Measurements from ENCODE around the gene MAP2. TPM values are rescaled to one million over a fixed set of nuclear protein-coding genes. Genes with fewer than 3 reads are reported as not detected.

Gene MAP2
- total and polyA plus RNA-seq, 10 of the 15 experiments (the other 5 are each of a cell fraction or from before 2014, with no cell fraction given): 0.01 TPM; not detected in 9

DNA sequence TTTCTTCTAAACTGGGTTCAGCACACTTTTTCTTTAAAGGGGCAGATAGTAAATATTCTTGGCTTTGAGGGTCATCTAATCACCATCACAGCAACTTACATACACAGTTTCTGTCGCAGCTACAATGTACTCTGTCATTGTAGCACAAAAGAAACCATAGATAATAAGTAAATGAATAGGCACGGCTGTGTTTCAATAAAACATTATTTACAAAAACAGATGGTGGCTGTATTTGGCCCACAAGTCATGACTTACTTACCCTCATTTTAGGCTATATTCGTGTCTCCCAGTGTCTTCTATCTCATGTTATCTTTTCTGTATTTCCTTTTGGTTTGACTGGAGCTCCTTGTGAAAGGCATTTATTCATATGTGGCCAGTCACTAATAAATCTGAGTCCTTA is 168.3 kb downstream of the MAP2 start:
- no peak overlapping the region for H3K9ac ChIP-seq (ENCODE audit: control insufficient read depth, insufficient read depth, low read length)
- no peak overlapping the region for H3K4me2 ChIP-seq (ENCODE audit: control insufficient read depth, insufficient read depth)
- H4K20me1 ChIP-seq (ENCODE audit: control insufficient read depth, insufficient read depth): no peaks in the 10 kb centered on the region
- H3K9me3 ChIP-seq (replicated peaks; ENCODE audit: control insufficient read depth, insufficient read depth, low read length): no peaks in the 10 kb centered on the region
- FAIRE-seq (no peak), DNase-seq (ENCODE audit: low read depth, low spot score) (no peak), ATAC-seq (no peak)
- no peaks in the 10 kb centered on the region for H3K27me3 ChIP-seq (replicated peaks in 1 of 2; ENCODE audit: control insufficient read depth in 2 of 2, insufficient read depth in 2 of 2, low read length in 1 of 2)
- no peak overlapping the region for H3K4me3 ChIP-seq
- no peak overlapping the region for H3K27ac ChIP-seq (ENCODE audit: control insufficient read depth, insufficient read depth)
- POLR2A ChIA-PET: no interaction called here
- no peaks in the 10 kb centered on the region for H3K36me3 ChIP-seq (ENCODE audit: control insufficient read depth in 2 of 2, insufficient read depth in 2 of 2, low read length in 1 of 2)
- H3K4me1 ChIP-seq (ENCODE audit: control insufficient read depth, insufficient read depth, low read length): no peaks in the 10 kb centered on the region
- intact Hi-C loops (cut with micrococcal nuclease; ENCODE audit: unreplicated experiment) (no loop called here), in situ Hi-C loops (cut with MboI) (no loop called here)
- H3K79me2 ChIP-seq (ENCODE audit: control insufficient read depth, insufficient read depth, low read length): no peaks in the 10 kb centered on the region
- no TSS peak for BruUV-seq (replicated peaks)
- WGBS (ENCODE audit: insufficient coverage, insufficient replicate concordance, low lambda C conversion rate, missing lambda C conversion rate): 26% methylated on average over 3 of the region's 3 CpGs
- TF ChIP-seq FOXK2 (IDR thresholded peaks at IDR 0.05): no peak
- TF ChIP-seq, protein P1, sequence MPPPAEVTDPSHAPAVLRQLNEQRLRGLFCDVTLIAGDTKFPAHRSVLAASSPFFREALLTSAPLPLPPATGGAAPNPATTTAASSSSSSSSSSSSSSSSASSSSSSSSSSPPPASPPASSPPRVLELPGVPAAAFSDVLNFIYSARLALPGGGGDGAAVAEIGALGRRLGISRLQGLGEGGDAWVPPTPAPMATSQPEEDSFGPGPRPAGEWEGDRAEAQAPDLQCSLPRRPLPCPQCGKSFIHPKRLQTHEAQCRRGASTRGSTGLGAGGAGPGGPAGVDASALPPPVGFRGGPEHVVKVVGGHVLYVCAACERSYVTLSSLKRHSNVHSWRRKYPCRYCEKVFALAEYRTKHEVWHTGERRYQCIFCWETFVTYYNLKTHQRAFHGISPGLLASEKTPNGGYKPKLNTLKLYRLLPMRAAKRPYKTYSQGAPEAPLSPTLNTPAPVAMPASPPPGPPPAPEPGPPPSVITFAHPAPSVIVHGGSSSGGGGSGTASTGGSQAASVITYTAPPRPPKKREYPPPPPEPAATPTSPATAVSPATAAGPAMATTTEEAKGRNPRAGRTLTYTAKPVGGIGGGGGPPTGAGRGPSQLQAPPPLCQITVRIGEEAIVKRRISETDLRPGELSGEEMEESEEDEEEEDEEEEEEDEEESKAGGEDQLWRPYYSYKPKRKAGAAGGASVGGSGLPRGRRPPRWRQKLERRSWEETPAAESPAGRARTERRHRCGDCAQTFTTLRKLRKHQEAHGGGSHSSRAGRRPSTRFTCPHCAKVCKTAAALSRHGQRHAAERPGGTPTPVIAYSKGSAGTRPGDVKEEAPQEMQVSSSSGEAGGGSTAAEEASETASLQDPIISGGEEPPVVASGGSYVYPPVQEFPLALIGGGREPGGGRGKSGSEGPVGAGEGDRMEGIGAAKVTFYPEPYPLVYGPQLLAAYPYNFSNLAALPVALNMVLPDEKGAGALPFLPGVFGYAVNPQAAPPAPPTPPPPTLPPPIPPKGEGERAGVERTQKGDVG (CRISPR knock-in tag; IDR thresholded peaks at IDR 0.05): no peak
- no peak for TF ChIP-seq ZNF622 (IDR thresholded peaks at IDR 0.05)
- no peak overlapping the region for H2AFZ ChIP-seq (ENCODE audit: control insufficient read depth, low read depth, low read length)
- RAD21 ChIA-PET (ENCODE audit: unreplicated experiment): no interaction called here
- CTCF ChIA-PET: no interaction called here
- SMC1A ChIA-PET (ENCODE audit: uncharacterized antibody, unreplicated experiment): no interaction called here

GRCh38 chr2:209593930-209594329 is 170.1 kb downstream of the MAP2 start:
- Histone ChIP-seq H3K9ac (ENCODE audit: control insufficient read depth, insufficient read depth, low read length) (no peak overlapping the region), H3K79me2 (ENCODE audit: control insufficient read depth, insufficient read depth, low read length) (no peaks in the 10 kb centered on the region), H3K4me1 (ENCODE audit: control insufficient read depth, insufficient read depth, low read length) (no peaks in the 10 kb centered on the region), H2AFZ (ENCODE audit: control insufficient read depth, low read depth, low read length) (no peak overlapping the region), H3K9me3 (replicated peaks; ENCODE audit: control insufficient read depth, insufficient read depth, low read length) (no peaks in the 10 kb centered on the region), H3K27ac (ENCODE audit: control insufficient read depth, insufficient read depth) (no peak overlapping the region), H3K27me3 (replicated peaks in 1 of 2; ENCODE audit: control insufficient read depth in 2 of 2, insufficient read depth in 2 of 2, low read length in 1 of 2) (no peaks in the 10 kb centered on the region), H3K36me3 (ENCODE audit: control insufficient read depth in 2 of 2, insufficient read depth in 2 of 2, low read length in 1 of 2) (no peaks in the 10 kb centered on the region), H3K4me3 (no peak overlapping the region), H3K4me2 (ENCODE audit: control insufficient read depth, insufficient read depth) (no peak overlapping the region), H4K20me1 (ENCODE audit: control insufficient read depth, insufficient read depth) (no peaks in the 10 kb centered on the region)
- ATAC-seq: no peak
- FAIRE-seq: no peak
- ChIA-PET CTCF (interaction anchor here (1.0 kb wide), 1 partner anchor 17 kb away, joined by 3 read pairs; no protein-coding TSS in a partner anchor), RAD21 (ENCODE audit: unreplicated experiment) (interaction anchor here (0.6 kb wide), 1 partner anchor 19 kb away, joined by 3 read pairs; no protein-coding TSS in a partner anchor), POLR2A (interaction anchor here (0.6 kb wide), 2 partner anchors 591 to 820 kb away, joined by 3 to 7 read pairs; no protein-coding TSS in a partner anchor), SMC1A (ENCODE audit: uncharacterized antibody, unreplicated experiment) (no interaction called here)
- WGBS (ENCODE audit: insufficient coverage, insufficient replicate concordance, low lambda C conversion rate, missing lambda C conversion rate): 61% methylated on average over 5 of the region's 6 CpGs
- BruUV-seq (replicated peaks): no TSS peak
- in situ Hi-C loops (cut with MboI) (no loop called here), intact Hi-C loops (cut with micrococcal nuclease; ENCODE audit: unreplicated experiment) (no loop called here)
- DNase-seq (ENCODE audit: low read depth, low spot score): no peak
- no peak for TF ChIP-seq FOXK2 (IDR thresholded peaks at IDR 0.05)
- no peak for TF ChIP-seq JUNB (IDR thresholded peaks at IDR 0.05)
- TF ChIP-seq LARP7 (IDR thresholded peaks at IDR 0.05): no peak
- TF ChIP-seq SRF (IDR thresholded peaks at IDR 0.05; ENCODE audit: low read depth in 2 of 2, low read length in 2 of 2): no peak
- no peak for TF ChIP-seq STAT1 (conservative IDR thresholded peaks at IDR 0.05)
- no peak for TF ChIP-seq CREM (IDR thresholded peaks at IDR 0.05; ENCODE audit: low read depth)
- TF ChIP-seq ASH2L (IDR thresholded peaks at IDR 0.05; ENCODE audit: borderline replicate concordance, low read depth): no peak
- no peak for TF ChIP-seq TARDBP (IDR thresholded peaks at IDR 0.05; ENCODE audit: borderline replicate concordance)
- TF ChIP-seq FOS (IDR thresholded peaks at IDR 0.05; ENCODE audit: borderline replicate concordance, extremely low read depth, insufficient read length): no peak
- TF ChIP-seq SREBF1 (IDR thresholded peaks at IDR 0.05; ENCODE audit: low read length): no peak
- TF ChIP-seq NR2F1 (conservative IDR thresholded peaks at IDR 0.05): no peak
- TF ChIP-seq, protein P2, sequence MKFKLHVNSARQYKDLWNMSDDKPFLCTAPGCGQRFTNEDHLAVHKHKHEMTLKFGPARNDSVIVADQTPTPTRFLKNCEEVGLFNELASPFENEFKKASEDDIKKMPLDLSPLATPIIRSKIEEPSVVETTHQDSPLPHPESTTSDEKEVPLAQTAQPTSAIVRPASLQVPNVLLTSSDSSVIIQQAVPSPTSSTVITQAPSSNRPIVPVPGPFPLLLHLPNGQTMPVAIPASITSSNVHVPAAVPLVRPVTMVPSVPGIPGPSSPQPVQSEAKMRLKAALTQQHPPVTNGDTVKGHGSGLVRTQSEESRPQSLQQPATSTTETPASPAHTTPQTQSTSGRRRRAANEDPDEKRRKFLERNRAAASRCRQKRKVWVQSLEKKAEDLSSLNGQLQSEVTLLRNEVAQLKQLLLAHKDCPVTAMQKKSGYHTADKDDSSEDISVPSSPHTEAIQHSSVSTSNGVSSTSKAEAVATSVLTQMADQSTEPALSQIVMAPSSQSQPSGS (IDR thresholded peaks at IDR 0.05; ENCODE audit: low read length): no peak
- TF ChIP-seq SMC3 (IDR thresholded peaks at IDR 0.05; ENCODE audit: borderline replicate concordance, low read length): no peak
- TF ChIP-seq CHD1 (IDR thresholded peaks at IDR 0.05; ENCODE audit: low read depth, low read length): no peak
- TF ChIP-seq CHD2 (IDR thresholded peaks at IDR 0.05; ENCODE audit: borderline replicate concordance, low read depth, low read length): no peak

All from GM12878 (cell line).